HTERT RPE-1 (cell line): ENCODE data around the gene ADD3.

ENCODE experiments used
- in situ Hi-C: fragments of 300-500 bp; cut with MboI; formaldehyde crosslinking; loops from 4 replicates; pipeline ENCODE4 v1.14.3; 2020; ENCODE audit warnings: low sequenced_read_pairs

Gene ADD3

DNA sequence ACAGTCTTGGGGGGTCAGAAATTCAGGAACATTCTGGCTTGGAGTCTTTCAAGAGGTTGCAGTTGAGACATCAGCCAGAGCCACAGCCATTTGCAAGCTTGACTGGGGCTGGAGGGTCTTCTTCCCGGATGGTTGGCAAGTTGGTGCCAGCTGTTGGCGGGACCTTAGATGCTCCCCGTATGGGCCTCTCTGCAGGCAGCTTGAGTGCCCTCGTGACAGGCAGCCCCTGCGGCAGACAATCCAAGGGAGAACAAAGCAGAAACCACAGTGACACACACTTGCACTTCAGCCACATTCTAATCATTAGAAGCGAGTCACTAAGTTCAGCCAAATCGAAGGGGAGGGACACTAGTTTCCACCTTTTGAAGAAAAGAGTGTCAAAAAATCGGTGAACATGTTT is 140.2 kb downstream of the ADD3 start:
- in situ Hi-C loops, result loop anchor here (25.0 kb wide), 1 partner anchor 114 kb away; no protein-coding TSS in a partner anchor

GRCh38 chr10:110149259-110149658 is 141.5 kb downstream of the ADD3 start:
- in situ Hi-C loops, result loop anchor here (25.0 kb wide), 1 partner anchor 113 kb away; no protein-coding TSS in a partner anchor

- in situ Hi-C loops, result no loop called here
These were observed 142.3 kb downstream of the ADD3 start for GRCh38 chr10:110150046-110150445.

GRCh38 chr10:110150981-110151380 is 143.2 kb downstream of the ADD3 start:
- in situ Hi-C loops, result no loop called here

GRCh38 chr10:110151467-110151866 is 143.7 kb downstream of the ADD3 start:
- in situ Hi-C loops, result no loop called here

- in situ Hi-C loops, result no loop called here
These were observed 144.2 kb downstream of the ADD3 start for GRCh38 chr10:110151971-110152370.

DNA sequence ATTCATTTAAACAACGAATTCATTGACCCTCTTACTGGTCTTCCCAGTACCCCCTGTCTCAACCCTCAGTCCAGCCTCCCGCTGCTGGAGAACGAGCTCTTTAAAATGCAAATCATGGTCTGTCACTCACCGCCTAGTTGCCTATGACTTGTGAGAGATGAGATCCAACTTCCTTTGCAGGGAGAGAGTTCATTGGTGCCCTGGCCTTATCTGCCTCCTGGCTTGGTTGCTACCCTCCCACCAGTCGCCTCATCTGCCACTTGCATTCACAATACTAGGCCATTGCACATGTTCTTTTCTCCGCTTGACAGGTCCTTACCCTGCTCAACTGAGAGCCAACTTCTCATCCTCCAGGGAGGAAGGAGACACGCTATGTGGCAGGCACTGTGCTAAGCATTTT is 145.6 kb downstream of the ADD3 start:
- in situ Hi-C loops, result no loop called here

GRCh38 chr10:110156046-110156445 is 148.3 kb downstream of the ADD3 start:
- in situ Hi-C loops, result no loop called here

- in situ Hi-C loops, result no loop called here
These were observed 150.5 kb downstream of the ADD3 start for GRCh38 chr10:110158051-110159005.

- in situ Hi-C loops, result no loop called here
These were observed 152.3 kb downstream of the ADD3 start for GRCh38 chr10:110160081-110160480.

- in situ Hi-C loops, result no loop called here
These were observed 152.7 kb downstream of the ADD3 start for GRCh38 chr10:110160522-110160921.

- in situ Hi-C loops, result no loop called here
These were observed 155.0 kb downstream of the ADD3 start for GRCh38 chr10:110162741-110163145.

DNA sequence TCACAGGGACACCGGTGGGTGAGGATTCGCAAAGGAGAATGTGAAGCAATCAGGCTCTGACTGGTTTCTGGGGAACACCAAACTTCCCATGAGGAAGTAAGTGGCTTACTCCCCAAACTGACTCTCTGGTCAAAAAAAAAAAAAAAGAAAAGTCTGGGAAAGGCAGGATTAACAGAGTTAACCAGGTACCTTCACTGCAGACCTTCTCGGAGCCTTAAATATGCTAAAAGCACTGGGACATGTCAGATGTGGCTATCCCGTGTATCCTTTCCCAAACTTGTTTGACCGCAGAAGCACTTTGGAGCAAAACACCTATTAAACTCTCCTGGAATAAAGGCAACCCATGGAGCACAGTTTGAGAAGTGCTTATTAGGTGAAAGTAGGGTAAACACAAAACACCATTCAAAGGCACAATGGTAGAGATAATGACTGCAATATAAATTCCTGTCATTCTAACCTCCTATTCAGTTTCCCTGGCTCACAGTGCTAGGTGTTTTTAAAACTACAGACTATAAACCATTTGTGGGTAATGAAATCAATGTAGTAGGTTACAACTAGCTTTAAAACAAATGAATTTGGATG is 155.5 kb downstream of the ADD3 start:
- in situ Hi-C loops, result no loop called here

- in situ Hi-C loops, result no loop called here
These were observed 156.1 kb downstream of the ADD3 start for GRCh38 chr10:110163841-110164240.

DNA sequence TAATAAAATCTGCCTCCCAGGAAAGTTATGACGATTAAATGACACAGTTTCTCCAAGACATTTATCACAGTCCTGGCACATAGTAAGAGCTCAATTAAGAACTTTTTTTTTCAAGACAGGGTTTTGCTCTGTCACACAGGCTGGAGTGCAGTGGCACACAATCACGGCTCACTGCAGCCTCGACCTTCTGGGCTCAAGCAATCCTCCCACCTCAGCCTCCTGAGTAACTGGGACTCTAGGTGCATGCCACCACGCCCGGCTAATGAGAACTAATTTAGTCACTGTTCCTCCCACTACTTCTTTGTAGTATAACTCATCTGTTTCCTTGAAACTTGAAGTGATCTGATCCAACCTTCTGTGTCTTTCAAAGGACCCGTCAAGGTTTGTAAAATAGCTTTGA is 157.5 kb downstream of the ADD3 start:
- in situ Hi-C loops, result no loop called here

DNA sequence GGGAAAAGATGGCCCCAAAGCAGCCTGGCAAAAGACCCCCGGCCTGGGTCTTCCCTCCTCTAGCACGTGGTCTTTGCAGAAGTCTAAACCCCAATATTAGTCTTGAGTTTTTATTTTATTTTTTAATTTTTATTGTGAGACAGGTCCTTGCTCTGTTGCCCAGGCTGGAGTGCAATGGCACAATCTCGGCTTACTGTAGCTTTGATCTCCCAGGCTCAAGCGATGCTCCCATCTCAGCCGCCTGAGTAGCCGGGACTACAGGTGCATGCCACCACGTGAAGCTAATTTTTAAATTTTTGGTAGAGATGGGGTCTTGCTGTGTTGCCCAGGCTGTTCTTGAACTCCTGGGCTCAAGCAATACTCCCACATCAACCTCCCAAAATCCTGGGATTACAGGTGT is 159.4 kb downstream of the ADD3 start:
- in situ Hi-C loops, result no loop called here

GRCh38 chr10:110168601-110169481 is 161.1 kb downstream of the ADD3 start:
- in situ Hi-C loops, result no loop called here

GRCh38 chr10:110169586-110169985 is 161.8 kb downstream of the ADD3 start:
- in situ Hi-C loops, result no loop called here

- in situ Hi-C loops, result no loop called here
These were observed 162.6 kb downstream of the ADD3 start for GRCh38 chr10:110170142-110170971.

- in situ Hi-C loops, result no loop called here
These were observed 163.2 kb downstream of the ADD3 start for GRCh38 chr10:110171032-110171431.
